RKO (cell line): ENCODE results near the gene ZBTB33.
A peak's percentile ranks its signal among the peaks of the same experiment; 100 is the strongest.

Experiments used
- DNase-seq: peaks from one replicate; pipeline ENCODE4 v3.0.0-alpha.2; 2016; ENCODE audit warnings: low spot score

ZBTB33 gene

GRCh38 chrX:120250522-120251271 is at the start of gene ZBTB33:
Gene ZBTB33 (plus strand): TSS chrX:120250812. CDS start chrX:120253416, 2,604 bp downstream.
- peak; percentile 91 for DNase-seq

- no peak for DNase-seq
These were observed 49.8 kb upstream of the ZBTB33 start for GRCh38 chrX:120200851-120201250.

DNA sequence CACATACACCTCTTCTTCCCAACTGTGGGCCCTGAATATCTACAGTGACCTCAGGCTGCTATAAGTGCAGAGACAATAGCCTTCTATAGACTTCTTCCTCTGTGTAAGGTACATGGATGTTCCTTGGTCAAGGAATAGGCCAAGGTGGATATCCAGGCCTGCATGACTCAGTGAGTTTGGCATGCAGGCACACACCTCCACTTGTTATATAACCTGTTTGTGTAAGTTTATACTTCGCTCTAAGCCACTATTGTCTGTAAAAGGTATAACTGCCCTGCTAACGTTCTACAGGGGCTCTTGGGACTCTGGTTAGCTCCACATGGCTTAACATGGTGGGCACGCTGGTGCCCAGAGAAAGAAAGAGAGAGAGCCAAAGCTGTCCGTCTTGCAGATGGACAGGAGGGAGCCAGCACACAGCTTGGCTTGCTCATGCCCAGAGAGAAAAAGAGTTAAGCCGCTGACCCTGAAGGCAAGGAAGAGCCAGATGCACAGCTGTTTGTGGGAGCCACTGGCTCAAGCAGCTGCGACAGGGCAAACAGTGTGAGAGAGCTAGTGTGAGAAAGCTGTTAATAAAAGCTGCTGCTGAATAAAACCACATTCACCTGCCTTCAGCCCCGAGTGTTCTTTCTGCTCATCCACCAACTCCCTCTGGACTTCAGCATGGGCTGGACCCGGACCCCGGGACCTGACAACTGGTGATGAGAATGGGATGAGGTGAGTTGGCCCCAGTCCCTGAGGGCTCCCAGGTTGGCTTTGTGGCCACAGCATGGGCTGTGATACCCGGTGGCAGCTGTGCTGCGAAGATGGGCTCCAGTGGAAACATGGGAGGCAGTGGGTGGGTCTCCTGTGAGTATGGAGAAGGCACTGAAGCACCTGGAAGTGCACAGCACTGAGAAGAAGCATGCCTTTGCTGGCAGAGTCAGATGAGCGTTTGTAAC is 44.5 kb upstream of the ZBTB33 start:
- DNase-seq = no peak

DNA sequence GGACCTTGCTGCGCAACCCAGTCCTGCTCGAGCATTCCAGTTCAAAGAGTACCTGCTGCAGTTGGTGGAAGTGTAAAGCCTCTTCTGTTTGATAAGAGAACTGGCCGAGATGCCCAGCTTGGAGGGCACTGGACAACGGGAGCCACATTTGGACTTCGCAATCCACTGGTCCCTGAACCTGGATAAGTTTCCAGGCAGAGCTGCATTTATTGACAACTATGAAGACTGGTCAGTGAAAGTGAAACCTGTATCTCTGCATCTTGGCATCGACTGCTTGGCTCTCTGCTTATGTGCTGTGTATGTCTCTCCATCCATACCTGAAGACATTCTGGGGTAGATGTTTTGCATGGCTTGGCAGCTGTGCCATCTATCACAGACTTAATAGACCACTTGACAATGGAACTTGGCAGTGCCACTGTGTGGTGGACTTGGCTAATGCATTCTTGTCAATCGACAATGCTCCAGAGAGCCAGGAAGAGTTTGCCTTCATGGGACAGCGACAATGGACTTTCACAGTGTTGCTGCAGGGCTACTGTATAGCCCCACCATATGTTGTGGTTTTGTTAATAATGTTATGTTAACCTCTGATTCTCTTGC is 43.5 kb upstream of the ZBTB33 start:
- DNase-seq = no peak

DNA sequence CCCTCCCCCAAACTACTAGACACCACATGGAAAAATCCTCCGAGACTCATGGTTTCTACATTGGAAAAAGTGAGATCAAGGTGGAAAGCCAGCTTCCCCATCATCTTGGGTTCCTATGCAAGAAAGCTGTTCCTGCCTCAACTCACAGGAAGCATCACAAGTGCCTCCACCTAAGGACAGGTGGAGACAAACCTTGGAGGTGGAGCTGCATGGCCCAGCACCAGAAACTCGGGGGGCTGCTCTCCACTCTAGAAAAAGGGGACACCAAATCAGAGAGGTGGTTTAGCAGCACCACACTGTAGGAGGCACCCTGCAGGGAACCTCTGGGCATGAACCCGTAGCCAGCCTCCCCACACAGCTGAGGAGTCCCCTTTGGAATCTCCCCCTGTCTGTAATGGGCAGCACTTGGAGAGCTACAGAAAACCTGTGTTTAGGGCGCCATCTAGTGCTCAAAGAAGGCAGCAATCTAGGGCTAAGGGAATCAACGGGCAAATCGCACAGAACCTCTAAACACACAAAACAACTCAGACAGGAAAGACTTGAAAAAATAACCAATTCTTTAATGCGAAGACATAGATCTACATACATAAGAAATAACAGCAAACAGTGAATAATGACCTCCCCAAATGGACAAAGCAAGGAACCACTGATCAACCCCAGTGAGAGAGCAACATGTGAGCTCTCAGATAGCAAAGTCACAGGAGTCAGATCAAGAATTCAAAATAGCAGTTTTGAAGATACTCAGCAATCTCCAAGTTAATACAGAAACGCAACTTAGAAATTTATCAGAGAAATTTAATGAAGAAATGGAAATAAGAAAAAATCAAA is 37.0 kb upstream of the ZBTB33 start:
- peak; percentile 68 for DNase-seq

DNA sequence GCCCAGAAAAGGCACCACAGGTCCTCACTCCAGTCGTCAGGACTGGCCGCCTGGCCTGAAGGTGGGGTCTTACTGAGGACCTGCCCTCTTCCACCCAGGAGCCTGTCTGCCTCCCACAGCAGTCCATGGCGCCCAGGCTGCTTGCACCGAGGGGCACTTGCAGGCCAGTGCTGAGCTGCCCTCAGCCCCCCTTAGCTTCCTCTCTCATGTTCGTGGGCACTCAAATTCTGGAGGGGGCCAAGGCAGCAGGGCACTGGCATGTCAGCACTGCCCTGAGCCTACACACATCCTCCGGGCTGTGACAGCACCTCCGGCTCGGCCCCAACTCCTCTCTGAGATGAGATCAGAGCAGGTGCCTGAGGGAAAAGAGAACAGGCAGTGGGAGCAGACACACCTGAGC is 27.2 kb upstream of the ZBTB33 start:
- DNase-seq = no peak

DNA sequence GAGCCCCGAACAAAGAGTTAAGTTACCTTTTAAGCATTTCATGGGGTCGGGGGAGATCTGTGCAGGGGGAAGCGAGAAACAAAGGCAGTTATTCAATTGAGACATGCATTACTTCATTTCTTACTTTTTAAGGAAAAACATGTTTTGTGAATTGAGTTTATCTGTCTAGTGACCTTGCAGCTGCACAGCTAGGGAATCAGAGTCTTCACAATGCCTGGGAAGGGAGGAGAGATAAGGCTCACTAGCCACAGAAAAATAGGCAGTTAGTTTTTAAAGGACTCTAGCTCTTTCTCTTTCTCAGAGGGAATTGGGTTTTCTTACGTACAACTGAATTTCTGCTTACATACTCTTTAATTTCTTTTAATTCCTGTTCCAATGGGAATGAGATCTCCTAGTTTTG is 26.2 kb upstream of the ZBTB33 start:
- no peak for DNase-seq

- DNase-seq = no peak
These were observed 22.3 kb upstream of the ZBTB33 start for GRCh38 chrX:120228187-120228908.

DNA sequence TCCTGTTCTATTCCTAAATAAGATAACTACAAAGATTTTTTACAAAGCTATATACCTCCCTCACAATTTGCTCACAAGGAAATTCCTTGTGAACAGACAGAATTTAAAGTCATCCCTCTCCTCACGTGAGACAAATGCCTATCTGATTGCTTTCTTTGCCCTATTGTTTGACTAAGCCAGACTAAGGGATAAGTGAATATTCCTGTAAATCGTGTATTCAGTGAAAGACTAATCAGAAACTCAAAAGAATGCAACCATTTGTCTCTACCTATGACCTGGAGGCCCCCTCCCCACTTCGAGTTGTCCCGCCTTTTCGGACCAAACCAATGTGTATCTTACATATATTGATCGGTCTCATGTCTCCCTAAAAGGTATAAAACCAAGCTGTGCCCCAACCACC is 15.3 kb upstream of the ZBTB33 start:
- DNase-seq = no peak

DNA sequence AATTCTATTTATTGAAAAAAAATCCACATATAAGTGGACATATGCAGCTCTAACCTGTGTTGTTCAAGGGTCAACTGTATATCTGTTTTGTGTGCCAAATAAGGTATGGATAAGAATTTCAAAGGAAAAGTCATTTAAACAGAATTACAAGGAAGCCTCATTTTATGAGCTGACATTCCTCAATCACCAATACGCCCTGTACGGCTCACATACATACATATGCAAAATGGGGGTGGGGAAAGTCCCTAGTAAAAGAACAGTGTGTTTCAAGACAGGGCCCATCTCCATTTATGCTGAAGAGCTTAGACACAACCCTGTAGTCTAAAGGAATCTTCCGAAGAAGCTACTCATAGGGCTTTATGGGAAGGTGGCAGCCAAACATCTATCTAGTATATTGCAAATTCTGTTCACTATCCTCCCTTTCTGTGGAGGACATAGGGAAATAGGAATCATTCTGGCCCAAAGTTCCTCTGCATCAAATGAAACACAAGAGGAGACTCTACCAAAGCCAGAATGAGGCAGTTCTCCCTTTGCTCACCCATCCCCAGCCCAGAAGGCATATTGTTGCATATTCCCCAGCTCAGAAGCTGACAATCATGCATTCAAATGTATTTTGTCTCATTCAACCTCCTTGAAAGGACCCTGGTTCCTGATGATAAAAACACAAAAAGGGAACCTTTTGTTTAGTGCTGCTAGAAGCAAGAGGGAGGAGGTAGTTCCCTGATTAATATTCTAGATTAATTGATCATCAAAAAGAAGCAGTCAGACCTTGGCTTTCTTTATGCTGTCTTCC is 13.7 kb upstream of the ZBTB33 start:
- no peak for DNase-seq

DNA sequence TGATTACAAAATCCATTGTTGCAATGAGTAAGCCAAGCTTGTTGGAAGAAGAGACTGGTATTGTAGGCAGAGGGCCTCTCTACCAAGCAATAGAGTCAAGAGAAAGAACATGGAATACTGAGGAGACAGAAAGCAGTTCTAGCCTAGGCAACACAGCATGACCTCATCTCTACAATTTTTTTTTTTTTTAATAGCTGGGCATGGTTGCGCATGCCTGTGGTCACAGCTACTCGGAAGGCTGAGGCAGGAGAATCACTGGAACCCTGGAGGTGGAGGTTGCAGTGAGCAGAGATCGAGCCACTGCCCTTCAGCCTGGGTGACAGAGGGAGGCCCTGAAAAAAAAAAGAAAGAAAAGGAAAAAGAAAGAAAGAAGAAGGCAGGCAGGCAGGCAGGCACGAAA is 11.7 kb upstream of the ZBTB33 start:
- no peak for DNase-seq

- DNase-seq = no peak
These were observed 7.8 kb upstream of the ZBTB33 start for GRCh38 chrX:120242813-120243212.

GRCh38 chrX:120244395-120244734 is 6.2 kb upstream of the ZBTB33 start:
- no peak for DNase-seq

DNA sequence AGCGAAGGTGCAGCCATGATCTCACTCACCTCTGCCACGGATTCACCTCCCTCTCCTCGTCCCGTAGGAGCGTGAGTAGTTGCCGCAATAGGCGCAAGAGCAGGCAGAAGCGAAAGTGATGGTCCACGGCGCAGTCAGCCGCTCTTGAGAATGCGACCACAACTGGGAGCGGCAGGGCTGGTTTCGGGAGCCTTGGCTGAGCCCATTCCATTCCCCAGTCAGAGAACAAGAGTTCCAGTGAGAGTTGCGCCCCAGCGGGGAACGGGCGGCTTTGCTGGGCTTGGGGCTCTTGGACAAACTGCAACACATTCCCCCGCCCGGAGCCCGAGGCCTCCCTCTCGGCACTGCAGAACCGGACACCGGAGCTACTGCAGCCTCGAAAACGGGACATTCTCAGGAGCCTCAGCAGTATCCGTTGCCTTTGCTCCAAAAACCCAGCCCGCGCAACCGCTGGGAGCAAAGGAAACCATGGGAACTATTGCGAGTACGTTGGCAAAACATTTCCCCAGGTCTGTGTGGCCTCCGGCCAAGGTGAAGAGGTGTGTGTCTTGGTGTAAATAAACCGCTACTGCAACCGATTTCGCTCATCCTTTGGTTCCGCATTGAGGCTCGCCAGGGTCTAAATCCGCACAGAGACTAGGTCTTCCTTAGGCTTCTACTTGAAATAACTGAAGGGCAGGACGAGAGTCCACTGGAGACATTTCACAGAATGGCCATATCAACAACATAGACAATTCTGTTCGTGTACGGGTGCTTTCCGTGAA is 5.7 kb upstream of the ZBTB33 start:
- DNase-seq = peak; percentile 85

GRCh38 chrX:120251471-120252011 is 929 bp downstream of the ZBTB33 start:
- DNase-seq = peak; percentile 15

DNA sequence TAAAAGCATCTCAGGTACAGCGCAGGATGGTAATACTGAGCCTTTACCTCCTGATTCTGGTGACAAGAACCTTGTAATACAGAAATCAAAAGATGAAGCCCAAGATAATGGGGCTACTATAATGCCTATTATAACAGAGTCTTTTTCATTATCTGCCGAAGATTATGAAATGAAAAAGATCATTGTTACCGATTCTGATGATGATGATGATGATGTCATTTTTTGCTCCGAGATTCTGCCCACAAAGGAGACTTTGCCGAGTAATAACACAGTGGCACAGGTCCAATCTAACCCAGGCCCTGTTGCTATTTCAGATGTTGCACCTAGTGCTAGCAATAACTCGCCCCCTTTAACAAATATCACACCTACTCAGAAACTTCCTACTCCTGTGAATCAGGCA is 3.2 kb downstream of the ZBTB33 start:
- no peak for DNase-seq

GRCh38 chrX:120260369-120260768 is 9.8 kb downstream of the ZBTB33 start:
- DNase-seq = no peak

GRCh38 chrX:120262859-120263708 is 12.5 kb downstream of the ZBTB33 start:
- DNase-seq = no peak
